ENCODE results near the gene ADGRF5.

The ADGRF5 gene

GRCh38 chr6:46927066-46927465 is 5.3 kb upstream of the ADGRF5 start:
- no peak for DNase-seq

- DNase-seq = no peak
These were observed 4.7 kb upstream of the ADGRF5 start for GRCh38 chr6:46926481-46926880.

- no peak for DNase-seq
These were observed 4.0 kb upstream of the ADGRF5 start for GRCh38 chr6:46925563-46926253.

GRCh38 chr6:46923476-46923875 is 1.7 kb upstream of the ADGRF5 start:
- DNase-seq = no peak

GRCh38 chr6:46921059-46921458 is 679 bp downstream of the ADGRF5 start:
- DNase-seq = no peak

- no peak for DNase-seq
These were observed 2.9 kb downstream of the ADGRF5 start for GRCh38 chr6:46918806-46919205.

DNA sequence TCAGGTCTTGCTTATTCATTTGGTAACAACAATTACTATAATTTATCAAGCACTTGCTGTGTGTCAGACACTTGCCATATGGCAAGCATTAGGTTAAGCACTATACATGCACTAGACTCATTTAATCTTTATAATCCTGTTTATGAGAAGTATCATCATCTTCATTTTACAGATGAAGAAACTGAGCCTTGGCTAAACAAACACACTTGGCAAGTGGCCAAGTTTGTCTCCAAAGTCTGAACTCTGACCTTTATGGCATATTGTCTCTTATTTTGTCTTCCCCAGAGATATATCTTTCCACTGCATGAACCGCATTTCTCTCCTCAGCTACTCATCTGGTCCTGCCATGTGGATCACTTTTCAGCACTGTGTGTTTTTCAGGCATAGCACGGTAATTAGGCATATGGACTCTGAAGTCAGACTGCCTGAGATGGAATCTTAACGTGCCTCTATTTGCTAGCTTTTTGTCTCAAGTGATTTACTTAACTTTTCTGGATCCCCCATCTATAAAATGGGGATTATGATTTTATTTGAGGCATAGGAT is 4.7 kb downstream of the ADGRF5 start:
- no peak for DNase-seq

DNA sequence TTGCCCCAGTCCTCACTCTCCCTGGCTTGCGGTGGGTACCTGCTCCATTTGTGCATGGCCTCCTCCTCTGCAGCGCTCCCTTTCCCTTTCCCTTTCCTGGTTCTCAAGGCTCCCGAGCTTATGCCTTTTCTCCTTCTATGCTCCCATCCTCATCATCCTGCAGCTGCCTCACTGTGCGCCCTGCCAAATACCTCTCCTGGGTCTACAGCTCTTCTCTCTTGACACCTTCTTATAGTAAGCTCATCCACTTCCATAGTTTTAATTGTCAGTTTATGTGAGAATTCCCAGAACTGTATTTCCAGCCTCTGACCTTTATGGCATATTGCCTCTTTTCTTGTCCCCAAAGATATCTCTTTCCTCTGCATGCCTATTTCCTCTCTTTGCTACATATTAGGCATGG is 5.9 kb downstream of the ADGRF5 start:
- DNase-seq = no peak

DNA sequence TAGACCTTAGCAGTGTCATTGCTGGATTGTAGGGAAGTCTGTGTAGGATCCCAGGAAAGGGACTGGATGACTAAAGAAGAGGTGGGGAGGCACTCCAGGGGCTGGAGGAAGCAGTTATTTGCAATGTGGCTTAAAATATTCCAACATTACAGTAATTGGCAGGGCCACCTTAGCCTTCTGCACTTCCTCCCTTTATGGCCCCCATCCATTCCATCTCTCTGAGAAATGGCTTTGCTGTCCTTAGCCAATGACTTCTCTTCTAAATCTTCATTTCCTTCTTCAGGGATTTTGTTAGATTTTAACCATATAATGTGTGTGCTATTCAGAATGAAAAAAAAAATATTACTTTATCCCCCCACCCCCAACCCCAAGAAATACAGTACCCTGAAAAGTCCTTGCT is 6.4 kb downstream of the ADGRF5 start:
- DNase-seq = no peak

GRCh38 chr6:46914279-46914810 is 7.4 kb downstream of the ADGRF5 start:
- no peak for DNase-seq

DNA sequence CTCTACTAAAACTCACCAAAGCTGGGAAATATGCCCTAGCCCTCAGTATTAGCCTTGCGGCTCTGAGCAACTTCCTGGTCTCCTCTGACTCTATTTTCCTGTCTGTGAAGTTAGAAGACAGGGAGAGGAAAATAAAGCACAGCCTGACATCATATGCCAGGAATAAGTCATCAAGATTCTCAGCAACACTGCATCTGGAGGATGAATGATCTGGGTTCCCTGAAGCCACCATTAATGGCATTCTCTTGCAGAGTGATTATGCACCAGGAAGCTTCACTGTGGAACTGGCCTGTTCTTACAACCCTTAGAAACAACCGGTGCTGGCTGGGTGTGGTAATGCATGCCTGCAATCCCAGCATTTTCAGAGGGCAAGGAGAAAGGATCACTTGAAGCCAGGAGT is 12.4 kb downstream of the ADGRF5 start:
- no peak for DNase-seq

GRCh38 chr6:46906776-46907175 is 15.0 kb downstream of the ADGRF5 start:
- DNase-seq = no peak

GRCh38 chr6:46904117-46904516 is 17.6 kb downstream of the ADGRF5 start:
- no peak for DNase-seq

DNA sequence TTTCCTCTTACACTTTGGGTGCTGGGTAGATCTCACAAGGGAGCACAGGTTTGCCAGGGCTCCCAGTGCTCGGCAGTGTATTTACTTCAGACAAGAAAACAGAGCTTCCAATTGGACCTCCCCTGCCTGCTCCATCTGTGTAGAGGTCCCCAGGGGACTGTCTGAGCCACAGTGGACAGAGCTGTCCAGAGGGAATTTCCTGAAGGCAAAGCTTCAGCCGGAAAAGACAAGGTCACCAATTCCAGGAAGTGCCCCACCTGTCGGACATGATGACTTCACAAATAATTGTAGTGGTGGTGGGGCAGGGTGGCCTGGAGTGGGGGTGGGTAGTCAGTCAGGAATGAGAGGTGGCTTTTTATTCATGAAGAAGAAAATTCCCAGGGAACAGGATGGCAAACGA is 18.6 kb downstream of the ADGRF5 start:
- no peak for DNase-seq

DNA sequence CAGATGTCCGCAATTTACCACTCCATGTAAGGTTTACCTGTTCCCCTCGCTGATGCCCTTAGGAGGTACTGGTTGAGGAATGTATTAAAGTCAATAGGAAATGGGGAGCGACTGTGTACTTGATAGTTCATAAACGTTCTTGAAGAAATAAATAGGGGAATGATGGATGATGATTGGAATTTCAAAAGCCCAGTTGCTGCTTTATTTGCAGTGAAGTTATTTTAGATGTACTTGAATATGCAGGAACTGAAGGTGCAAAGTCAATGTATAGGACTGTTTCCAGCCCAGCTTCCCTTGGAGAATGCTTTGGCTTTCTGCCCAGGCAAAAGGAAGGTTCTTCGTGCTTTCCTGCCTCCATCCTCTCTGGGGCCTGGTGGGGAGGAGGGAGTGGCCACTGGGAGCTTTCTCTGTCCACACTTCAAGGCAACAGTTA is 19.8 kb downstream of the ADGRF5 start:
- no peak for DNase-seq

DNA sequence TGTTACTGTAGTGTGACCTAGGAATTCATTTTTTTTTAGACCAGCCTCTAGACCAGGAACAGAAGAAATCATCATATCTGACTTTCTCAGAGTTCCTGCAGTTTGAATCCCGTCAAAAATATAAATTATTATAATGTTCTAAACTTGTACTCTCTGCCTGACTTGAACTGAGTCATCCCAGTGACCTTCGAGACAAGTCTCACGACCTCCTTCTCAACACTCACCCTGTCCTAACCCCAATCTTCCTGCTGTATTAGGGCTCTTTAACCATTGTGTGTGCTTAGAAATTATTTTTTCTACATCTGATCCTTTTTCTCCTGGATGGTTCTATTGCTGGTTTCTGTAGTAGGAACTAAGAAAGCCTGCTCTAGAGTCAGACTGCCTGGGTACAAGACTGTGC is 21.5 kb downstream of the ADGRF5 start:
- no peak for DNase-seq

DNA sequence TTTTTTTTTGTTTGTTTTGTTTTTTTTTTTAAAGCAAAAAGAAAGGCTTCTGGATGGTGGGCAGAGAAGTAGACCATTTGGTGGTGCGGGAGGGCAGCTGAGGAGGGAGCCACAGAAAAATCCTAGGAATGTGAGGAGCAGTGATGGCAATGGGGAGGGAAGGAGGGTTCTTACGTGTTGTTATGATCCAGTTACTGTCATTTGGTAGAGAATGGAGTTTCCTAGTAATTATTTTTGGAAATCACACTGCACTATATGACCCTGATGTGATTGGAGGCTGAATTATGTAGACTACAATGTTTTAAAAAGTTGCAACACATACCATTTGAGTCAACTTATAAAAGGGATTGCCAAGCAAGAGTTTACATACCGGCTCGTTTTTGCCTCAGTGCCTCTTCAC is 22.1 kb downstream of the ADGRF5 start:
- no peak for DNase-seq

GRCh38 chr6:46898006-46898405 is 23.7 kb downstream of the ADGRF5 start:
- DNase-seq = no peak

DNA sequence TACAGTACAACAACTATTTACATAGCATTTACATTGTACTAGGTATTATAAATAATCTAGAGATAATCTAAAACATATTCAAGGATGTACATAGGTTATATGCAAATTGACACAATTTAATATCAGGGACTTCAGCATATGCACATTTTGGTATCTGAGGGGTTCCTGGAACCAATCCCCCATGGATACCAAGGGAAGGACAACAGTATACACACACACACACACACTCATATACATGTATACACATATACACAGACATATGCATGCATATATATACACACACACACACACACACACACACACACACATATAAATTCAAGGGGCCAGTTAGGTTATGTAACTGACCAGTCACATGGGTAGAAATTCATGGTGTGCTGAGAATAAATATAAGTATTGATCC is 24.9 kb downstream of the ADGRF5 start:
- DNase-seq = peak; percentile 13

DNA sequence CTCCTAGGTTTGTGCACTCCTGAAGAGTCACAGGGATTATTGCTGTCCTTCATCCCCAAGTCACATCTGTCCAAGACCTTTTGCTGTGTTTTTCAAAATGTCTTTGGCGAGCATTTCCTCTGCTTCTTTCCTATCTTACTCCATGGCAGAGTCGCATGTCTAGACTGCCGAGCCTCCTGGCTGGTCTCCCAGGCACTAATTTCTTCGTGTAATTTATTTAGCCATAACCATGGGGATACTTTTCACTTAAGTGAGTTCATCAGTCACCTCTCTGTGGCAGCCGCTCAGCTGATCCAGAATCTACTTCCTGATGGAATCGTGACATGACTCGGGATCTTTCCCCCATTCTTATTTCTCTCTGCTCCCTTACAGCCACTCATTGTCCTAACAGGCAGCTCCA is 25.8 kb downstream of the ADGRF5 start:
- no peak for DNase-seq

DNA sequence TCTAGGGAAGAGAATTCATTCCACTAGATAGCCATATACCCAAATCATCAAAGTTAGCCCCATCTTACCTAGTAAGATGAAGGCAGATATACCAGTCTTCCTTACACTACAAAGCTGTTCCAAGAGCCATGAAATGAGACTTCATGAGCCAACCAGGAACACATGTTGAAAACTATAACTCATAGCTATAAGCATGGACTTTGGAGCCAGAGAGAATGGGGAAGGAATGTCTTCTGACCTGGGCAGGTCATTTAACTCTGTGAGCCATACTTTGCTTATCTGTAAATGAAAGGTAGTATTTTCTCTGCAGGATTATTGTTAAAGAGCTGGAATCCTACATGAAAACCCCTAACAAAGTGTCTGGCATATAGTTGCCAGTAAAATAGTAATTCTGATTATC is 27.3 kb downstream of the ADGRF5 start:
- no peak for DNase-seq

GRCh38 chr6:46893648-46894047 is 28.1 kb downstream of the ADGRF5 start:
- DNase-seq = no peak

- no peak for DNase-seq
These were observed 30.4 kb downstream of the ADGRF5 start for GRCh38 chr6:46891252-46891795.

GRCh38 chr6:46888578-46888977 is 33.2 kb downstream of the ADGRF5 start:
- no peak for DNase-seq

GRCh38 chr6:46888031-46888430 is 33.7 kb downstream of the ADGRF5 start:
- DNase-seq = no peak

Measured in NCI-H526 treated with DMSO at 0.1 percent for 48 hours (cell line).